HG02840 (cell line): ENCODE data around the gene ATP1B1.

Experiments
- ATAC-seq: cut with Tn5 transposase; IDR thresholded peaks from one replicate; pipeline ENCODE4 v1.9.1; 2021; ENCODE audit warnings: mild to moderate bottlenecking, moderate library complexity, moderate number of reproducible peaks; ENCODE audit not compliant: unreplicated experiment, low FRiP score

Gene ATP1B1

GRCh38 chr1:169180174-169180573 is 73.7 kb downstream of the ATP1B1 start:
- no peak for ATAC-seq
